Neural progenitor cell (in vitro differentiated cells): ENCODE measurements around the gene SLC2A13. TPM values are rescaled to one million over a fixed set of nuclear protein-coding genes. Genes with fewer than 3 reads are reported as not detected.

Source experiments
- DNase-seq: peaks from one replicate; pipeline ENCODE4 v3.0.0-alpha.2; 2016; ENCODE audit warnings: low spot score
- H2AFZ ChIP-seq: fragments of 200-600 bp; sonication (generic); replicated peaks from 2 replicates; pipeline ENCODE4 v1.6.1; 2016; ENCODE audit warnings: antibody characterized with exemption
- H3F3A ChIP-seq: fragments of 200-600 bp; sonication (generic); 2 replicates; pipeline ENCODE4 v1.6.1; 2016; ENCODE audit warnings: antibody characterized with exemption, low read depth
- H3K27ac ChIP-seq: fragments of 200-600 bp; sonication (generic); 2 replicates; pipeline ENCODE4 v1.5.1; 2016; ENCODE audit warnings: mild to moderate bottlenecking
- H3K27me3 ChIP-seq: fragments of 200-600 bp; sonication (generic); 2 replicates; pipeline ENCODE4 v1.6.1; 2016; ENCODE audit warnings: mild to moderate bottlenecking, moderate library complexity
- H3K36me3 ChIP-seq: fragments of 200-600 bp; sonication (generic); 2 replicates; pipeline ENCODE4 v1.5.1; 2016
- H3K4me1 ChIP-seq: fragments of 200-600 bp; sonication (generic); 2 replicates; pipeline ENCODE4 v1.6.1; 2016; ENCODE audit warnings: mixed run types
- H3K4me2 ChIP-seq: fragments of 200-600 bp; sonication (generic); 2 replicates; pipeline ENCODE4 v1.6.1; 2016
- H3K4me3 ChIP-seq: fragments of 200-600 bp; sonication (generic); 2 replicates; pipeline ENCODE4 v1.5.1; 2016
- H3K79me2 ChIP-seq: fragments of 200-600 bp; sonication (generic); 2 replicates; pipeline ENCODE4 v1.6.1; 2016; ENCODE audit warnings: low read depth
- H3K9ac ChIP-seq: fragments of 200-600 bp; sonication (generic); 2 replicates; pipeline ENCODE4 v1.6.1; 2016
- H3K9me3 ChIP-seq: fragments of 200-600 bp; sonication (generic); 2 replicates; pipeline ENCODE4 v1.5.1; 2016; ENCODE audit warnings: low read depth
- H4K20me1 ChIP-seq: fragments of 200-600 bp; sonication (generic); 2 replicates; pipeline ENCODE4 v1.6.1; 2016; ENCODE audit warnings: low read depth
- H3K27ac Mint-ChIP-seq: 3 replicates; pipeline ENCODE4 v1.8.0; 2021; ENCODE audit warnings: mixed read lengths
- H3K27me3 Mint-ChIP-seq: 2 replicates; pipeline ENCODE4 v1.8.0; 2022; ENCODE audit warnings: low read depth, mild to moderate bottlenecking, inconsistent platforms, moderate library complexity, mixed read lengths; ENCODE audit not compliant: insufficient read depth
- H3K36me3 Mint-ChIP-seq: 3 replicates; pipeline ENCODE4 v1.8.0; 2021; ENCODE audit warnings: mixed read lengths
- H3K4me1 Mint-ChIP-seq: 3 replicates; pipeline ENCODE4 v1.8.0; 2021; ENCODE audit warnings: mixed read lengths
- H3K4me3 Mint-ChIP-seq: 3 replicates; pipeline ENCODE4 v1.8.0; 2021; ENCODE audit warnings: mild to moderate bottlenecking, moderate library complexity, mixed read lengths
- H3K9me3 Mint-ChIP-seq: 3 replicates; pipeline ENCODE4 v1.8.0; 2020; ENCODE audit warnings: mixed read lengths
- CTCF ChIP-seq: fragments of 200-600 bp; sonication (generic); IDR thresholded peaks from 2 replicates; pipeline ENCODE4 v1.5.1; 2017; ENCODE audit warnings: antibody characterized with exemption, mild to moderate bottlenecking
- EZH2 ChIP-seq: fragments of 200-600 bp; sonication (generic); IDR thresholded peaks from 2 replicates; pipeline ENCODE4 v1.6.1; 2017; ENCODE audit warnings: antibody characterized with exemption, mild to moderate bottlenecking, moderate library complexity
- EZH2phosphoT487 ChIP-seq: fragments of 200-600 bp; sonication (generic); IDR thresholded peaks from 2 replicates; pipeline ENCODE4 v1.6.1; 2017; ENCODE audit warnings: antibody characterized with exemption
- total RNA-seq: library from RNA; depleted of rRNA; stranded (reverse); fragments of >200 nt; gene quantifications from 2 replicates; pipeline ENCODE4 v1.2.3, GENCODE V29; 2015; ENCODE audit warnings: low replicate concordance

Gene SLC2A13
- total RNA-seq, 1 donor from 2014 or later, result 11.1 TPM

- Histone ChIP-seq H3F3A (no peaks in the 10 kb centered on the region), H3K79me2 (no peaks in the 10 kb centered on the region), H2AFZ (no peak overlapping the region), H3K27me3 (no peaks in the 10 kb centered on the region), H3K9me3 (no peaks in the 10 kb centered on the region), H3K4me2 (no peak overlapping the region), H3K9ac (no peak overlapping the region), H4K20me1 (no peaks in the 10 kb centered on the region), H3K36me3 (no peaks in the 10 kb centered on the region), H3K4me1 (no peaks in the 10 kb centered on the region), H3K4me3 (no peak overlapping the region), H3K27ac (no peak overlapping the region)
- Mint-ChIP-seq H3K27me3 (no peaks in the 10 kb centered on the region), H3K36me3 (peaks cover 4% of the 10 kb centered on the region), H3K9me3 (no peaks in the 10 kb centered on the region), H3K27ac (no peak overlapping the region), H3K4me3 (no peak overlapping the region), H3K4me1 (peaks cover 5% of the 10 kb centered on the region)
- TF ChIP-seq EZH2 (no peak), CTCF (no peak), EZH2phosphoT487 (no peak)
- no peak for DNase-seq
Observed at GRCh38 chr12:39867631-39868327, 238.1 kb downstream of the SLC2A13 start.

GRCh38 chr12:39866135-39866534, 239.7 kb downstream of the SLC2A13 start:
- Histone ChIP-seq H3K27me3 (no peaks in the 10 kb centered on the region), H3K36me3 (no peaks in the 10 kb centered on the region), H3K27ac (no peak overlapping the region), H2AFZ (no peak overlapping the region), H3K4me1 (no peaks in the 10 kb centered on the region), H3K4me3 (no peak overlapping the region), H3F3A (no peaks in the 10 kb centered on the region), H3K9me3 (no peaks in the 10 kb centered on the region), H4K20me1 (no peaks in the 10 kb centered on the region), H3K9ac (no peak overlapping the region), H3K79me2 (no peaks in the 10 kb centered on the region), H3K4me2 (no peak overlapping the region)
- H3K36me3 Mint-ChIP-seq, result peaks cover 4% of the 10 kb centered on the region
- H3K4me1 Mint-ChIP-seq, result peaks cover 5% of the 10 kb centered on the region
- H3K27ac Mint-ChIP-seq, result no peak overlapping the region
- no peaks in the 10 kb centered on the region for H3K27me3 Mint-ChIP-seq
- DNase-seq, result no peak
- TF ChIP-seq CTCF (no peak), EZH2 (no peak), EZH2phosphoT487 (no peak)
- no peaks in the 10 kb centered on the region for H3K9me3 Mint-ChIP-seq
- H3K4me3 Mint-ChIP-seq, result no peak overlapping the region

GRCh38 chr12:39860695-39861094, 245.2 kb downstream of the SLC2A13 start:
- no peaks in the 10 kb centered on the region for H3K36me3 ChIP-seq
- H3F3A ChIP-seq, result no peaks in the 10 kb centered on the region
- H3K27me3 Mint-ChIP-seq, result no peaks in the 10 kb centered on the region
- H3K4me3 Mint-ChIP-seq, result no peak overlapping the region
- no peak for DNase-seq
- H3K9me3 ChIP-seq, result no peaks in the 10 kb centered on the region
- H3K79me2 ChIP-seq, result no peaks in the 10 kb centered on the region
- H3K9ac ChIP-seq, result no peak overlapping the region
- H3K27ac Mint-ChIP-seq, result no peak overlapping the region
- H3K4me3 ChIP-seq, result no peak overlapping the region
- H4K20me1 ChIP-seq, result no peaks in the 10 kb centered on the region
- no peak overlapping the region for H2AFZ ChIP-seq
- H3K4me2 ChIP-seq, result no peak overlapping the region
- peaks cover 4% of the 10 kb centered on the region for H3K36me3 Mint-ChIP-seq
- no peaks in the 10 kb centered on the region for H3K4me1 ChIP-seq
- TF ChIP-seq CTCF (no peak), EZH2 (no peak), EZH2phosphoT487 (no peak)
- H3K27ac ChIP-seq, result no peak overlapping the region
- H3K4me1 Mint-ChIP-seq, result no peaks in the 10 kb centered on the region
- H3K27me3 ChIP-seq, result no peaks in the 10 kb centered on the region
- H3K9me3 Mint-ChIP-seq, result no peaks in the 10 kb centered on the region
